Panc1 (cell line): ENCODE data around the gene SLC29A2. TPM values are rescaled to one million over a fixed set of nuclear protein-coding genes. Genes with fewer than 3 reads are reported as not detected.

Experiments used
- ATAC-seq: fragments of 200-7000 bp; cut with Tn5 transposase; 2 replicates; pipeline ENCODE4 v1.9.1; 2020; ENCODE audit warnings: mild to moderate bottlenecking, moderate library complexity
- BruUV-seq: library from RNA; stranded (reverse); fragments of 400-500 nt; replicated peaks from 2 replicates; lab custom pipeline; 2021; lab: Mats Ljungman, UMichigan
- CTCF ChIA-PET: fragments of 300-600 bp; sonication (Branson Sonifier 250); formaldehyde crosslinking; loops from one replicate; lab custom pipeline; 2022; ENCODE audit warnings: antibody characterized with exemption; lab: Charles Lee
- POLR2A ChIA-PET: fragments of 300-600 bp; sonication (Branson Sonifier 250); formaldehyde crosslinking; loops from one replicate; lab custom pipeline; 2022; ENCODE audit warnings: antibody characterized with exemption; lab: Charles Lee
- DNase-seq: peaks from one replicate; pipeline ENCODE4 v3.0.0-alpha.2; 2010; ENCODE audit warnings: low read depth, low spot score
- H3K27ac ChIP-seq: 2 replicates; pipeline ENCODE4 v1.5.1; 2011; ENCODE audit warnings: mild to moderate bottlenecking, low read length, inconsistent platforms
- H3K27me3 ChIP-seq: fragments of 200-500 bp; sonication (Bioruptor generic); 2 replicates; pipeline ENCODE4 v1.6.0; 2014; ENCODE audit warnings: low read length, inconsistent platforms; ENCODE audit not compliant: control insufficient read depth, insufficient read depth
- H3K36me3 ChIP-seq: fragments of 200-500 bp; sonication (Bioruptor generic); 2 replicates; pipeline ENCODE4 v1.5.1; 2014; ENCODE audit warnings: inconsistent platforms, mild to moderate bottlenecking, low read length, moderate library complexity; ENCODE audit not compliant: control insufficient read depth, insufficient read depth
- H3K4me1 ChIP-seq: 2 replicates; pipeline ENCODE4 v1.5.1; 2011; ENCODE audit warnings: inconsistent platforms, mild to moderate bottlenecking, low read length, moderate library complexity; ENCODE audit not compliant: control insufficient read depth, insufficient read depth
- H3K4me3 ChIP-seq, 2 experiments: 2 replicates each; pipeline ENCODE4 v1.5.1; 2011 to 2012; ENCODE audit warnings: low read depth in 2 of 2, low read length in 2 of 2, mild to moderate bottlenecking in 2 of 2, inconsistent platforms in 1 of 2, moderate library complexity in 1 of 2
- H3K9me3 ChIP-seq: fragments of 200-500 bp; sonication (Bioruptor generic); 2 replicates; pipeline ENCODE4 v1.5.1; 2014; ENCODE audit warnings: low read depth, mild to moderate bottlenecking, inconsistent platforms, low read length, moderate library complexity; ENCODE audit not compliant: control insufficient read depth, insufficient read depth
- CTCF ChIP-seq: fragments of 450-650 bp; IDR thresholded peaks from 2 replicates; pipeline ENCODE4 v1.5.1; 2017; ENCODE audit warnings: mild to moderate bottlenecking
- POLR2AphosphoS5 ChIP-seq: IDR thresholded peaks from 2 replicates; pipeline ENCODE4 v1.6.1; 2012; ENCODE audit warnings: mild to moderate bottlenecking, low read depth, low read length, moderate library complexity
- REST ChIP-seq, 2 experiments: IDR thresholded peaks; 2 replicates each; pipeline ENCODE4 v1.6.1; 2011 to 2012; ENCODE audit warnings: low read depth in 2 of 2, control low read depth in 1 of 2, low read length in 1 of 2, mild to moderate bottlenecking in 1 of 2, moderate library complexity in 1 of 2; ENCODE audit not compliant: insufficient read depth in 1 of 2
- SIN3A ChIP-seq: IDR thresholded peaks from 2 replicates; pipeline ENCODE4 v1.6.1; 2012; ENCODE audit warnings: low read depth, mild to moderate bottlenecking, low read length, moderate library complexity, borderline replicate concordance; ENCODE audit not compliant: insufficient read depth
- TCF7L2 ChIP-seq: IDR thresholded peaks from 2 replicates; pipeline ENCODE4 v1.6.1; 2011; ENCODE audit warnings: mild to moderate bottlenecking, low read depth, low read length, inconsistent platforms
- in situ Hi-C: cut with HindIII; loops from 2 replicates; pipeline ENCODE4 v1.10.0; 2016; ENCODE audit warnings: low sequenced_read_pairs, low pct_unique_long_range_greater_than_20kb
- intact Hi-C: fragments of 100-400 bp; cut with micrococcal nuclease; formaldehyde crosslinking; loops from one replicate; pipeline ENCODE4 v1.10.0; 2022; ENCODE audit not compliant: unreplicated experiment
- total RNA-seq: library from RNA; stranded (reverse); gene quantifications from one replicate; pipeline ENCODE4 v1.2.1, GENCODE V29; 2021; ENCODE audit not compliant: unreplicated experiment

The SLC29A2 gene
- total RNA-seq, 1 experiment from 2014 or later = 28.3 TPM

GRCh38 chr11:66339162-66339675 lies 32.3 kb downstream of the SLC29A2 start:
- in situ Hi-C loops (no loop called here), intact Hi-C loops (no loop called here)
- Histone ChIP-seq H3K27me3 (no peaks in the 10 kb centered on the region), H3K4me1 (peaks cover 49% of the 10 kb centered on the region), H3K36me3 (peaks cover 3% of the 10 kb centered on the region; the same call in 1 of the 2 replicates), H3K27ac (no peak overlapping the region), H3K4me3 (no peak overlapping the region), H3K9me3 (no peaks in the 10 kb centered on the region)
- ChIA-PET POLR2A (no interaction called here), CTCF (interaction anchor here (0.6 kb wide), 1 partner anchor 24 kb away, joined by 4 read pairs; no protein-coding TSS in a partner anchor)
- ATAC-seq = no peak
- BruUV-seq = no TSS peak
- TF ChIP-seq REST (IDR thresholded peaks at IDR 0.05; ENCODE audit: insufficient read depth in 1 of 2, low read depth in 2 of 2, low read length in 1 of 2) = no peak
- DNase-seq = no peak

GRCh38 chr11:66338276-66339161 lies 33.0 kb downstream of the SLC29A2 start:
- in situ Hi-C loops (no loop called here), intact Hi-C loops (no loop called here)
- TF ChIP-seq TCF7L2 = no peak
- TF ChIP-seq SIN3A = no peak
- TF ChIP-seq REST (IDR thresholded peaks at IDR 0.05; ENCODE audit: insufficient read depth in 1 of 2, low read depth in 2 of 2, low read length in 1 of 2) = no peak
- TF ChIP-seq POLR2AphosphoS5 = no peak
- no peak for TF ChIP-seq CTCF
- CTCF ChIA-PET = interaction anchor here (0.6 to 0.9 kb wide), 3 partner anchors 8 to 27 kb away, joined by 3 to 4 read pairs (median 3); no protein-coding TSS in a partner anchor
- no peak overlapping the region for H3K27ac ChIP-seq
- ATAC-seq = no peak
- peaks cover 3% of the 10 kb centered on the region; the same call in 1 of the 2 replicates for H3K36me3 ChIP-seq
- H3K27me3 ChIP-seq = no peaks in the 10 kb centered on the region
- H3K4me1 ChIP-seq = peaks cover 42% of the 10 kb centered on the region
- DNase-seq = no peak
- no peaks in the 10 kb centered on the region for H3K9me3 ChIP-seq
- no peak overlapping the region for H3K4me3 ChIP-seq
- POLR2A ChIA-PET = no interaction called here
- no TSS peak for BruUV-seq
